ENCODE results near the gene TXLNA.

- TF ChIP-seq, protein P1, sequence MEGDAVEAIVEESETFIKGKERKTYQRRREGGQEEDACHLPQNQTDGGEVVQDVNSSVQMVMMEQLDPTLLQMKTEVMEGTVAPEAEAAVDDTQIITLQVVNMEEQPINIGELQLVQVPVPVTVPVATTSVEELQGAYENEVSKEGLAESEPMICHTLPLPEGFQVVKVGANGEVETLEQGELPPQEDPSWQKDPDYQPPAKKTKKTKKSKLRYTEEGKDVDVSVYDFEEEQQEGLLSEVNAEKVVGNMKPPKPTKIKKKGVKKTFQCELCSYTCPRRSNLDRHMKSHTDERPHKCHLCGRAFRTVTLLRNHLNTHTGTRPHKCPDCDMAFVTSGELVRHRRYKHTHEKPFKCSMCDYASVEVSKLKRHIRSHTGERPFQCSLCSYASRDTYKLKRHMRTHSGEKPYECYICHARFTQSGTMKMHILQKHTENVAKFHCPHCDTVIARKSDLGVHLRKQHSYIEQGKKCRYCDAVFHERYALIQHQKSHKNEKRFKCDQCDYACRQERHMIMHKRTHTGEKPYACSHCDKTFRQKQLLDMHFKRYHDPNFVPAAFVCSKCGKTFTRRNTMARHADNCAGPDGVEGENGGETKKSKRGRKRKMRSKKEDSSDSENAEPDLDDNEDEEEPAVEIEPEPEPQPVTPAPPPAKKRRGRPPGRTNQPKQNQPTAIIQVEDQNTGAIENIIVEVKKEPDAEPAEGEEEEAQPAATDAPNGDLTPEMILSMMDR (IDR thresholded peaks at IDR 0.05; ENCODE audit: insufficient read depth, low read length, poor library complexity, severe bottlenecking) = no peak
- no peak for TF ChIP-seq EZH2phosphoT487 (conservative IDR thresholded peaks at IDR 0.05; ENCODE audit: low read length)
Observed at GRCh38 chr1:32151319-32151787, 28.1 kb upstream of the TXLNA start.
